Lung (tissue), 12 donors: ENCODE data around the gene VRTN. TPM values are rescaled to one million over a fixed set of nuclear protein-coding genes. Genes with fewer than 3 reads are reported as not detected.

Source experiments
- ATAC-seq: fragments of 200-7000 bp; cut with Tn5 transposase; one replicate; pipeline ENCODE4 v1.9.1; 2020; ENCODE audit warnings: moderate number of reproducible peaks; ENCODE audit not compliant: insufficient read depth, low FRiP score
- DNase-seq, 3 donors: peaks; one replicate each; pipeline ENCODE4 v3.0.0-alpha.2; 2013 to 2017
- H3K27ac ChIP-seq, 2 donors: one replicate each; pipeline ENCODE4 v1.5.1; 2013; ENCODE audit warnings: mild to moderate bottlenecking in 2 of 2, moderate library complexity in 2 of 2, control low read depth in 1 of 2, inconsistent platforms in 1 of 2, low read depth in 1 of 2, low read length in 1 of 2
- H3K27me3 ChIP-seq, 3 donors: one replicate each; pipeline ENCODE4 v1.5.1; 2013; ENCODE audit warnings: low read length in 2 of 3; ENCODE audit not compliant: control insufficient read depth in 3 of 3, insufficient read depth in 3 of 3
- H3K36me3 ChIP-seq, 4 donors: one replicate each; pipeline ENCODE4 v1.5.1; 2013; ENCODE audit warnings: low read length in 4 of 4, mild to moderate bottlenecking in 1 of 4, moderate library complexity in 1 of 4; ENCODE audit not compliant: control insufficient read depth in 4 of 4, insufficient read depth in 4 of 4
- H3K4me1 ChIP-seq, 5 donors: one replicate each; pipeline ENCODE4 v1.5.1; 2013; ENCODE audit warnings: low read length in 5 of 5, mild to moderate bottlenecking in 2 of 5, moderate library complexity in 1 of 5; ENCODE audit not compliant: control insufficient read depth in 5 of 5, insufficient read depth in 5 of 5
- H3K4me3 ChIP-seq: one replicate; pipeline ENCODE4 v1.5.1; 2013; ENCODE audit warnings: mild to moderate bottlenecking, control low read depth, moderate library complexity
- H3K9ac ChIP-seq, 2 donors: one replicate each; pipeline ENCODE4 v1.5.1; 2013; ENCODE audit warnings: low read length in 2 of 2, control low read depth in 1 of 2; ENCODE audit not compliant: insufficient read depth in 1 of 2
- H3K9me3 ChIP-seq, 4 donors: one replicate each; pipeline ENCODE4 v1.5.1; 2013; ENCODE audit warnings: low read length in 3 of 4, mild to moderate bottlenecking in 1 of 4, moderate library complexity in 1 of 4; ENCODE audit not compliant: control insufficient read depth in 4 of 4, insufficient read depth in 3 of 4
- WGBS, 2 donors: extraction: QIAGEN DNeasy Blood & Tissue Kit; methylation state at CpG; one replicate each; pipeline ENCODE4 v1.1.7; 2013; 5-methylcytosine and 5-hydroxymethylcytosine counted together
- polyA plus RNA-seq, 2 donors: library from polyadenylated mRNA; stranded (reverse); fragments of 200-250 nt; gene quantifications; one replicate each; pipeline ENCODE4 v1.2.1, GENCODE V29; 2013
- total RNA-seq, 2 donors: library from RNA; depleted of rRNA in 1 of 2; stranded (reverse); fragments of >200 nt in 1 of 2; gene quantifications; one replicate each; pipeline ENCODE4 v1.2.1, GENCODE V29; 2014 to 2021
- TF ChIP-seq, protein P1 (sequence below): IDR thresholded peaks from 2 replicates; pipeline ENCODE4 v1.5.1; 2012; ENCODE audit warnings: mild to moderate bottlenecking; ENCODE audit errors: control extremely low read depth, extremely low read depth
- donor health status: control.
- donor health status: control.
- donor health status: Bipolar disorder and iron deficiency.
- donor health status: healthy.
- donor health status: DM: yes; HTN: yes; CAD: no.

VRTN gene
- total and polyA plus RNA-seq, 4 donors = 0.06 TPM; not detected in 3

DNA sequence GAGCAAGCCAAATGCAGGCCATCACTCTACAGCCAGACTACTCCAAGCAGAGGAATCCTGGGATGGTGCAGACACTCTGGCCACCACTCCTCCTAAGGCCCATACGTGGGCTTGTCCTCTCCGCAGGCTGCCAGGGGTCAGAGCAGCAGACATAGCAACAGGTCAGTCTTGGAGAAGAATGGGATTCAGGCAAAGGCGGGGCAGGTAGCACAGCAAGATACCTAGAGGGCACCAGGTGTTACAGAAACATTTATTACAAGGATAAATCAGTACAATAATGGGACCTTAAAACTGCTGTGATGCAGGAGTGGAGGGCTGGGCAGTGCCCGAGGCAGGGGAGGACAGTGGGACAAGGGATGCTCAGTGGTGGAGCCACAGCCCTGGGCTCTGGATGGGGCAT lies 57.4 kb downstream of the VRTN start:
- DNase-seq (no peak), ATAC-seq (no peak)
- Histone ChIP-seq H3K9me3 (no peaks in the 10 kb centered on the region), H3K27me3 (no peaks in the 10 kb centered on the region), H3K36me3 (no peaks in the 10 kb centered on the region), H3K4me3 (no peak overlapping the region), H3K27ac (no peak overlapping the region), H3K9ac (no peak overlapping the region), H3K4me1 (peaks cover 0 to 14% (median 9%) of the 10 kb centered on the region in 5 donors)
- 89 to 91% methylated on average over 4 of the region's 4 CpGs for WGBS, 2 donors
- TF ChIP-seq, protein P1, sequence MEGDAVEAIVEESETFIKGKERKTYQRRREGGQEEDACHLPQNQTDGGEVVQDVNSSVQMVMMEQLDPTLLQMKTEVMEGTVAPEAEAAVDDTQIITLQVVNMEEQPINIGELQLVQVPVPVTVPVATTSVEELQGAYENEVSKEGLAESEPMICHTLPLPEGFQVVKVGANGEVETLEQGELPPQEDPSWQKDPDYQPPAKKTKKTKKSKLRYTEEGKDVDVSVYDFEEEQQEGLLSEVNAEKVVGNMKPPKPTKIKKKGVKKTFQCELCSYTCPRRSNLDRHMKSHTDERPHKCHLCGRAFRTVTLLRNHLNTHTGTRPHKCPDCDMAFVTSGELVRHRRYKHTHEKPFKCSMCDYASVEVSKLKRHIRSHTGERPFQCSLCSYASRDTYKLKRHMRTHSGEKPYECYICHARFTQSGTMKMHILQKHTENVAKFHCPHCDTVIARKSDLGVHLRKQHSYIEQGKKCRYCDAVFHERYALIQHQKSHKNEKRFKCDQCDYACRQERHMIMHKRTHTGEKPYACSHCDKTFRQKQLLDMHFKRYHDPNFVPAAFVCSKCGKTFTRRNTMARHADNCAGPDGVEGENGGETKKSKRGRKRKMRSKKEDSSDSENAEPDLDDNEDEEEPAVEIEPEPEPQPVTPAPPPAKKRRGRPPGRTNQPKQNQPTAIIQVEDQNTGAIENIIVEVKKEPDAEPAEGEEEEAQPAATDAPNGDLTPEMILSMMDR = no peak

DNA sequence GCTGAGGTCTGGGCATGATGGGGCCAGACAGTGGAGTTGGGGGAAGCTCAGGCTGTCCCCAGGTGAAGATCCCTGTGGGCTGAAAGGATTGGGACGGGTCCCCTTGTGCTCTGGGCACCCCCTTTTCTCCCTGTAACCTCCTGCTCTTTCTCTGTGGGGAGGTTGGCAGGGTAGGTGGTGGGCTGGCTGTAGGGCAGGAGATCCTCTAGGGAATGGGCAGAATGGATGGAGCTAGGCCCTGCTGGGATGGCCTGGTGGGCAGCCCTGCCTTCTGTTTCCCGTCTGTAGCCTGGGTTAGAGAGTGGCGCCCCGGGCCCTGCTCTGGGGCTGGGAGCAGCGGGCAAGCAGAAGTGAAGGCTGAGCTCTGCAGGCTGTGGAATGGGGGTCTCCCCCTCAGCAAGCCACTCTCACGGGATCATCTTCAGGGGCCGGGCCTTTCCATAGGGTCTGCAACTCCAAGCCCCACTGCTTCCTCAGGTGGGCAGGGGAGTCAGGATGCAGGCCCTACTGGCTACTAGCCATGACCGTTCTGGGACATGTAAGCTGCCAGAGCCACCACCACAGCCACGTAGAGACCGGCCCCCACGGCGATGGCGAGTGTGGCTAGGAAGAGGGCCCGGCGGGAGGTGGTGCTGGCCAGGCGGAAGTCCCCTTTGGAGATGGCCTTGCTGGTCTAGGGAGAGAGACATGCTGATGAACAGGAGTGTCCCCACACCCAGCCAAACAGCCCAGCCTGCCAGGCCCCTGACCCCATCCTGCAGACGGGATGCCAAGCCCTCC lies 58.9 kb downstream of the VRTN start:
- Histone ChIP-seq H3K4me3 (no peak overlapping the region), H3K27ac (no peak overlapping the region), H3K27me3 (no peaks in the 10 kb centered on the region), H3K36me3 (no peaks in the 10 kb centered on the region), H3K9ac (no peak overlapping the region), H3K4me1 (peaks cover 0 to 5% (median under 1%) of the 10 kb centered on the region in 5 donors), H3K9me3 (no peaks in the 10 kb centered on the region)
- ATAC-seq (no peak), DNase-seq (no peak)
- 92 to 95% methylated on average over 17 of the region's 17 CpGs for WGBS, 2 donors
- TF ChIP-seq, protein P1 = no peak

DNA sequence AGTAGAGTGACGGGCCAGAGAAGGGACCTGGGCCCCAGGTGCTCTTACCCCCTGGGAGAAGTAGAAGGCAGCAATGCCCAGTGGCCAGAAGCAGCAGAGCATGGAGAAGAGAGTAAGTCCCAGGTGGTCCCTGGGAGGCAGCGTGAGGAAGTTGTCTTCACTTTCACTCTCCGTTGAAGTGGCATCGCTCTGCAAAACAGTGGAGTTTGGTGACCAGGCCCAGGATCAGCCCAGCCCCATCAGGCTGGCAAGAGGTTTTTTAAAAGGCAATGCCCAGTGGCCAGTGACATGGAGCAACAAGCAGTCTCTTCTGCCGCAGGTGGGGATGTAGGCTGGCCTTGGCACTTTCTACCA lies 59.5 kb downstream of the VRTN start:
- WGBS, 2 donors = 87 to 94% methylated on average over 5 of the region's 5 CpGs
- no peaks in the 10 kb centered on the region for H3K36me3 ChIP-seq
- no peaks in the 10 kb centered on the region for H3K9me3 ChIP-seq
- no peak overlapping the region for H3K9ac ChIP-seq
- H3K27me3 ChIP-seq = no peaks in the 10 kb centered on the region
- H3K27ac ChIP-seq = no peak overlapping the region
- ATAC-seq = no peak
- no peak for DNase-seq
- H3K4me1 ChIP-seq = no peaks in the 10 kb centered on the region
- TF ChIP-seq, protein P1 = no peak
- no peak overlapping the region for H3K4me3 ChIP-seq
